SK-N-SH (cell line): ENCODE results near the gene NIN. TPM values are rescaled to one million over a fixed set of nuclear protein-coding genes. Genes with fewer than 3 reads are reported as not detected.

Experiments
- CTCF ChIA-PET: fragments of 300-600, 350-600 bp; formaldehyde crosslinking; extraction: SDS; loops from one replicate; lab custom pipeline; 2021; lab: Yijun Ruan, JAX
- POLR2A ChIA-PET: fragments of 350-600 bp; sonication (Branson Sonifier 250); formaldehyde crosslinking; extraction: SDS; loops from one replicate; lab custom pipeline; 2020; ENCODE audit warnings: antibody characterized with exemption, inconsistent platforms; lab: Yijun Ruan, JAX
- DNase-seq: peaks from one replicate; pipeline ENCODE4 v3.0.0; 2012
- H2AFZ ChIP-seq: fragments of 200-600 bp; sonication (generic); 2 replicates; pipeline ENCODE4 v1.8.1; 2016; ENCODE audit warnings: antibody characterized with exemption, mild to moderate bottlenecking, low read depth
- H3F3A ChIP-seq: fragments of 200-600 bp; sonication (generic); replicated peaks from 2 replicates; pipeline ENCODE3; 2016; ENCODE audit warnings: antibody characterized with exemption, mild to moderate bottlenecking; ENCODE audit not compliant: insufficient read depth
- H3K27ac ChIP-seq, 2 experiments: fragments of 200-500 bp in 1 of 2; fragments of 200-600 bp in 1 of 2; sonication (Bioruptor generic) in 1 of 2; sonication (generic), shearing (Covaris generic) in 1 of 2; 2 replicates each; pipeline versions ENCODE4 v1.5.1 to v1.6.1; 2014 to 2016; ENCODE audit warnings: low read depth in 2 of 2, inconsistent platforms in 1 of 2, low read length in 1 of 2, mild to moderate bottlenecking in 1 of 2, mixed read lengths in 1 of 2
- H3K27me3 ChIP-seq: fragments of 200-600 bp; sonication (generic), shearing (Covaris generic); 2 replicates; pipeline ENCODE4 v1.6.1; 2016; ENCODE audit warnings: mixed run types; ENCODE audit not compliant: insufficient read depth
- H3K36me3 ChIP-seq, 2 experiments: fragments of 200-500 bp in 1 of 2; fragments of 200-600 bp in 1 of 2; sonication (Bioruptor generic) in 1 of 2; sonication (generic) in 1 of 2; replicated peaks in 1 of 2; 2 replicates each; pipeline versions ENCODE3 to v1.5.1; 2014 to 2016; ENCODE audit warnings: low read length in 1 of 2, mild to moderate bottlenecking in 1 of 2; ENCODE audit not compliant: insufficient read depth in 2 of 2, control insufficient read depth in 1 of 2
- H3K4me1 ChIP-seq, 2 experiments: fragments of 200-500 bp in 1 of 2; fragments of 200-600 bp in 1 of 2; sonication (Bioruptor generic) in 1 of 2; sonication (generic), shearing (Covaris generic) in 1 of 2; 2 replicates each; pipeline versions ENCODE4 v1.5.1 to v1.6.1; 2014 to 2016; ENCODE audit warnings: low read depth in 1 of 2, low read length in 1 of 2, mixed run types in 1 of 2; ENCODE audit not compliant: insufficient read depth in 2 of 2, control insufficient read depth in 1 of 2
- H3K4me2 ChIP-seq: fragments of 200-600 bp; sonication (generic), shearing (Covaris generic); 2 replicates; pipeline ENCODE4 v1.6.1; 2017; ENCODE audit warnings: mixed run types
- H3K4me3 ChIP-seq, 2 experiments: fragments of 200-500 bp in 1 of 2; fragments of 200-600 bp in 1 of 2; sonication (Bioruptor generic) in 1 of 2; sonication (generic), shearing (Covaris generic) in 1 of 2; 2 replicates each; pipeline versions ENCODE4 v1.5.1 to v1.8.1; 2014 to 2016; ENCODE audit warnings: low read depth in 2 of 2, inconsistent platforms in 1 of 2, low read length in 1 of 2, mild to moderate bottlenecking in 1 of 2, mixed read lengths in 1 of 2, moderate library complexity in 1 of 2
- H3K79me2 ChIP-seq: fragments of 200-600 bp; sonication (generic); 2 replicates; pipeline ENCODE4 v1.8.1; 2017; ENCODE audit warnings: mild to moderate bottlenecking; ENCODE audit not compliant: insufficient read depth
- H3K9ac ChIP-seq: fragments of 200-600 bp; sonication (generic); 2 replicates; pipeline ENCODE4 v1.6.1; 2017; ENCODE audit warnings: mixed run types
- H3K9me2 ChIP-seq: fragments of 200-600 bp; sonication (generic); 2 replicates; pipeline ENCODE4 v1.6.1; 2017; ENCODE audit warnings: mixed run types
- H3K9me3 ChIP-seq: fragments of 200-600 bp; sonication (generic); 2 replicates; pipeline ENCODE4 v1.6.1; 2017; ENCODE audit warnings: mixed run types, mild to moderate bottlenecking, moderate library complexity
- H4K20me1 ChIP-seq: fragments of 200-600 bp; sonication (generic); 2 replicates; pipeline ENCODE4 v1.6.1; 2017; ENCODE audit warnings: mild to moderate bottlenecking, mixed run types; ENCODE audit not compliant: insufficient read depth
- ELF1 ChIP-seq: IDR thresholded peaks from 2 replicates; pipeline ENCODE4 v1.4.0; 2012
- EZH2phosphoT487 ChIP-seq: fragments of 200-600 bp; sonication (generic); IDR thresholded peaks from 2 replicates; pipeline ENCODE4 v1.6.1; 2017; ENCODE audit warnings: low read depth, mixed run types, mild to moderate bottlenecking, antibody characterized with exemption, moderate library complexity, borderline replicate concordance
- FOSL2 ChIP-seq: IDR thresholded peaks from 2 replicates; pipeline ENCODE4 v1.4.0; 2012; ENCODE audit warnings: low read depth, mild to moderate bottlenecking, moderate library complexity, borderline replicate concordance
- FOXM1 ChIP-seq: IDR thresholded peaks from 2 replicates; pipeline ENCODE4 v1.4.0; 2012; ENCODE audit warnings: low read depth, mild to moderate bottlenecking
- GABPA ChIP-seq: IDR thresholded peaks from 2 replicates; pipeline ENCODE4 v1.4.0; 2012; ENCODE audit warnings: low read depth, mild to moderate bottlenecking
- GATA2 ChIP-seq: sonication (generic); formaldehyde crosslinking; IDR thresholded peaks from 2 replicates; pipeline ENCODE4 v1.5.0; 2020; ENCODE audit warnings: mild to moderate bottlenecking, missing genetic modification reagents
- JUND ChIP-seq: IDR thresholded peaks from 2 replicates; pipeline ENCODE4 v1.4.0; 2012
- MAX ChIP-seq: IDR thresholded peaks from 2 replicates; pipeline ENCODE4 v1.4.0; 2012; ENCODE audit warnings: low read depth
- MXI1 ChIP-seq: IDR thresholded peaks from 2 replicates; pipeline ENCODE4 v1.6.1; 2012; ENCODE audit warnings: mild to moderate bottlenecking, low read depth, low read length, improper control_type of control experiment
- NFIC ChIP-seq: IDR thresholded peaks from 2 replicates; pipeline ENCODE4 v1.4.0; 2012; ENCODE audit warnings: borderline replicate concordance
- NRF1 ChIP-seq: IDR thresholded peaks from 2 replicates; pipeline ENCODE4 v1.6.1; 2012; ENCODE audit warnings: low read depth, mild to moderate bottlenecking, low read length
- POLR2AphosphoS5 ChIP-seq: IDR thresholded peaks from 2 replicates; pipeline ENCODE4 v1.6.1; 2012; ENCODE audit warnings: low read depth, low read length
- RCOR1 ChIP-seq: fragments of 150-350 bp; IDR thresholded peaks from 2 replicates; pipeline ENCODE4 v1.6.1; 2017; ENCODE audit warnings: antibody characterized with exemption, low read length
- RXRA ChIP-seq: IDR thresholded peaks from 2 replicates; pipeline ENCODE4 v1.4.0; 2012; ENCODE audit warnings: low read depth, mild to moderate bottlenecking, borderline replicate concordance
- TCF12 ChIP-seq: IDR thresholded peaks from 2 replicates; pipeline ENCODE4 v1.4.0; 2012
- TEAD4 ChIP-seq: IDR thresholded peaks from 2 replicates; pipeline ENCODE4 v1.4.0; 2012; ENCODE audit warnings: mild to moderate bottlenecking, borderline replicate concordance; ENCODE audit not compliant: insufficient read depth
- USF1 ChIP-seq: IDR thresholded peaks from 2 replicates; pipeline ENCODE4 v1.4.0; 2012; ENCODE audit warnings: low read depth, borderline replicate concordance
- YY1 ChIP-seq: IDR thresholded peaks from 2 replicates; pipeline ENCODE4 v1.4.0; 2012; ENCODE audit warnings: low read depth, mild to moderate bottlenecking
- WGBS: methylation state at CpG from one replicate; pipeline ENCODE4 v1.1.6; 2017; ENCODE audit warnings: low lambda C conversion rate; 5-methylcytosine and 5-hydroxymethylcytosine counted together
- polyA plus RNA-seq, 3 experiments: library from polyadenylated mRNA; depleted of rRNA; stranded (reverse); fragments of >200 nt; gene quantifications; 2 replicates each; pipeline ENCODE4 v1.2.3, GENCODE V29; 2012
- TF ChIP-seq, protein P1 (sequence below): fragments of 150-350 bp; IDR thresholded peaks from 2 replicates; pipeline ENCODE4 v1.6.1; 2016; ENCODE audit warnings: mild to moderate bottlenecking, low read depth, low read length

Gene NIN
- polyA plus RNA-seq, 1 of the 3 experiments (the other 2 are of a cell fraction) = 10.0 TPM

DNA sequence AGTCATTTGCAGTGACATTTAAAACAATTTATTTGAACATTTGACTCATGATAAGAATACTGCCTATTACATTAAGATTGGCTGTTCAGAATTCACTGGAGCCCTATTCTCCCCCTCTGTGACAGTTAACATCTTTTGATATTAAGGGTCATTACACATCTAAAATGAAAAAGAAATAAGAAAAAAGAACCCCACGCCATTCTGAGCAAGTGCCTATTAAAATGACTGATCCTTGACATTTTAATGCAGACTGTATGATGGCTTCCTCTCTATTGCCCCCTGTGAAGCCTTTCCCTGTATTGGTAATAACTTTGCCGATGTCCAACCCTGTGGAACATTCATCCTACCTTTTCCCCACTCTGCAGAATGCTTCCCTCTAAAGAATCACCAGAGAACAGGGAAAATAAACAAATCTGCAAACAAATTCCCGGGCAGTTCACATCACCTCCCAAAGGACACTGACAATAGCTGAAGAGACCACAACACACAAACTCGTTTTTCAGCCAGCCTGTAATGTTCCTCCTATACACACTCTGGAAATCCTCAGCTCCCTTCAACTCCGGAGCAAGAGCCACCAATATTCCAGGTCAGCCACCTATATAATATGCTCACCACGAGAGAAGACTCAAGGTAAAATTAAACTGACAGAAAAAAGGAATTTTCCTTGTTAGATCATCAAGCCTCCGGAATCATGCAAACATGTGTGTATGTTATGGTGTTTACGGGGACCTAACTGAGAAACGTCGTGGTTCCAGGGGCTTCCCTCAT, 2.1 kb downstream of the NIN start:
- POLR2A ChIA-PET = interaction anchor here (1.0 kb wide), 1 partner anchor 266 kb away, joined by 4 read pairs; the partner anchor contains the start of gene TRIM9
- 79% methylated on average over 10 of the region's 10 CpGs for WGBS
- Histone ChIP-seq H3K4me2 (peak overlapping the region; percentile 90), H2AFZ (no peak overlapping the region), H3K9me2 (no peaks in the 10 kb centered on the region), H3K4me1 (peaks cover 16 to 26% of the 10 kb centered on the region in 2 experiments; a peak in 3 of 4 replicates), H3K36me3 (peaks cover 3 to 9% of the 10 kb centered on the region in 2 experiments), H3K9me3 (no peaks in the 10 kb centered on the region), H3K79me2 (peaks cover 64% of the 10 kb centered on the region), H3K27ac (no peak overlapping the region), H3K27me3 (no peaks in the 10 kb centered on the region), H3K9ac (peak overlapping the region; percentile 89; the same call in 1 of the 2 replicates), H3F3A (no peaks in the 10 kb centered on the region), H4K20me1 (peaks cover 63% of the 10 kb centered on the region), H3K4me3 (peak overlapping the region; percentile 71 to 80; a peak in 3 of 4 replicates)
- CTCF ChIA-PET = interaction anchor here (0.7 to 2.3 kb wide), 6 partner anchors 22 to 55 kb away, joined by 3 to 9 read pairs (median 3); no protein-coding TSS in a partner anchor
- no peak for DNase-seq
- TF ChIP-seq TCF12 (no peak), MXI1 (no peak)
- TF ChIP-seq, protein P1, sequence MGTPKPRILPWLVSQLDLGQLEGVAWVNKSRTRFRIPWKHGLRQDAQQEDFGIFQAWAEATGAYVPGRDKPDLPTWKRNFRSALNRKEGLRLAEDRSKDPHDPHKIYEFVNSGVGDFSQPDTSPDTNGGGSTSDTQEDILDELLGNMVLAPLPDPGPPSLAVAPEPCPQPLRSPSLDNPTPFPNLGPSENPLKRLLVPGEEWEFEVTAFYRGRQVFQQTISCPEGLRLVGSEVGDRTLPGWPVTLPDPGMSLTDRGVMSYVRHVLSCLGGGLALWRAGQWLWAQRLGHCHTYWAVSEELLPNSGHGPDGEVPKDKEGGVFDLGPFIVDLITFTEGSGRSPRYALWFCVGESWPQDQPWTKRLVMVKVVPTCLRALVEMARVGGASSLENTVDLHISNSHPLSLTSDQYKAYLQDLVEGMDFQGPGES = no peak

DNA sequence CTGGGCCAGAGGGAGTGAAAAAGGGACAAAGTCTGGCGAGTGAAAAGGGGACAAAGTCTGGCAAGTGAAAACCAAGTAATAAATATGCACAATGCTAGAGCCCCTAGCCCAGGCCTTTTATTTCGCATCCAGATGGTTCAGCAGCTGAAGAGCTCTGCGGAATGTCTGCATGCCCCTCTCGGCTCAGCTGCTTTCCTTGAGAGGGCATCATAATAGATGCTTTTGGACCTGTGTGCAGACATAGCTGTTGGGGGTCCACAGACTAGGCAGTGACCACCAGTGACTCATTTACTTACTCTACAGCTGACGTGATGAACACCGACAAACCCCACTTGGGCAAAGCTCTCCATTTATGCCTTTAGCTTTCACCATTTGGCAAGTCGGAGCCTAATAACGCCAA, 4.3 kb downstream of the NIN start:
- Histone ChIP-seq H3K27me3 (no peaks in the 10 kb centered on the region), H3K4me2 (no peak overlapping the region), H3K9me2 (no peaks in the 10 kb centered on the region), H3K4me3 (no peak overlapping the region), H3K27ac (no peak overlapping the region), H3K9me3 (no peaks in the 10 kb centered on the region), H3K79me2 (peaks cover 86% of the 10 kb centered on the region), H3K4me1 (peaks cover 13 to 31% of the 10 kb centered on the region in 2 experiments; a peak in 3 of 4 replicates), H2AFZ (no peak overlapping the region), H3K9ac (no peak overlapping the region), H4K20me1 (peaks cover 85% of the 10 kb centered on the region), H3K36me3 (peaks cover 3 to 9% of the 10 kb centered on the region in 2 experiments), H3F3A (no peaks in the 10 kb centered on the region)
- TF ChIP-seq FOSL2 (no peak), JUND (no peak), MAX (no peak), NFIC (no peak), GABPA (no peak), TEAD4 (no peak), ELF1 (no peak), FOXM1 (no peak), EZH2phosphoT487 (no peak), GATA2 (no peak), NRF1 (no peak), YY1 (no peak), POLR2AphosphoS5 (no peak), RXRA (no peak), TCF12 (no peak), USF1 (no peak), RCOR1 (no peak)
- TF ChIP-seq, protein P1 = no peak
- POLR2A ChIA-PET = interaction anchor here (0.6 kb wide), 1 partner anchor 638 kb away, joined by 3 read pairs; no protein-coding TSS in a partner anchor
- CTCF ChIA-PET = interaction anchor here (0.7 to 1.9 kb wide), 4 partner anchors 49 to 419 kb away, joined by 3 to 6 read pairs (median 3); no protein-coding TSS in a partner anchor
- no peak for DNase-seq
- WGBS = 95% methylated on average over 8 of the region's 8 CpGs
